GM21390 (cell line): ENCODE measurements around the gene AVPR1B.
"Not testable (repeated sequence)": the region's sequence is repeated elsewhere in the genome, so short reads cannot be mapped to it uniquely, and the experiment has no call there.

ENCODE experiments used
- ATAC-seq: cut with Tn5 transposase; IDR thresholded peaks from one replicate; pipeline ENCODE4 v1.9.1; 2021; ENCODE audit not compliant: unreplicated experiment

The AVPR1B gene

GRCh38 chr1:206087091-206087490, 30.1 kb downstream of the AVPR1B start:
- ATAC-seq = no peak

- ATAC-seq = no peak
These were observed 33.4 kb downstream of the AVPR1B start for GRCh38 chr1:206083750-206084149.

- ATAC-seq = no peak
These were observed 34.1 kb downstream of the AVPR1B start for GRCh38 chr1:206082831-206083695.

- ATAC-seq = no peak
These were observed 35.3 kb downstream of the AVPR1B start for GRCh38 chr1:206081856-206082255.

- no peak for ATAC-seq
These were observed 37.0 kb downstream of the AVPR1B start for GRCh38 chr1:206080026-206080820.

GRCh38 chr1:206079135-206079534, 38.1 kb downstream of the AVPR1B start:
- no peak for ATAC-seq

GRCh38 chr1:206075786-206076755, 41.1 kb downstream of the AVPR1B start:
- ATAC-seq = no peak

GRCh38 chr1:206074839-206075238, 42.3 kb downstream of the AVPR1B start:
- ATAC-seq = no peak

- no peak for ATAC-seq
These were observed 46.4 kb downstream of the AVPR1B start for GRCh38 chr1:206070627-206071304.

- ATAC-seq = no peak
These were observed 48.9 kb downstream of the AVPR1B start for GRCh38 chr1:206068314-206068713.

GRCh38 chr1:206067486-206068227, 49.5 kb downstream of the AVPR1B start:
- ATAC-seq = no peak

GRCh38 chr1:206066479-206067171, 50.6 kb downstream of the AVPR1B start:
- peak; percentile 88 for ATAC-seq

GRCh38 chr1:206065547-206066145, 51.5 kb downstream of the AVPR1B start:
- ATAC-seq = no peak

GRCh38 chr1:206064501-206064900, 52.7 kb downstream of the AVPR1B start:
- ATAC-seq = not testable (repeated sequence)

- ATAC-seq = not testable (repeated sequence)
These were observed 53.2 kb downstream of the AVPR1B start for GRCh38 chr1:206064001-206064400.

- no peak for ATAC-seq
These were observed 54.7 kb downstream of the AVPR1B start for GRCh38 chr1:206062464-206062863.

GRCh38 chr1:206060844-206061243, 56.3 kb downstream of the AVPR1B start:
- ATAC-seq = no peak
